ENCODE results near the gene ACSBG1.

Gene ACSBG1, protein sequence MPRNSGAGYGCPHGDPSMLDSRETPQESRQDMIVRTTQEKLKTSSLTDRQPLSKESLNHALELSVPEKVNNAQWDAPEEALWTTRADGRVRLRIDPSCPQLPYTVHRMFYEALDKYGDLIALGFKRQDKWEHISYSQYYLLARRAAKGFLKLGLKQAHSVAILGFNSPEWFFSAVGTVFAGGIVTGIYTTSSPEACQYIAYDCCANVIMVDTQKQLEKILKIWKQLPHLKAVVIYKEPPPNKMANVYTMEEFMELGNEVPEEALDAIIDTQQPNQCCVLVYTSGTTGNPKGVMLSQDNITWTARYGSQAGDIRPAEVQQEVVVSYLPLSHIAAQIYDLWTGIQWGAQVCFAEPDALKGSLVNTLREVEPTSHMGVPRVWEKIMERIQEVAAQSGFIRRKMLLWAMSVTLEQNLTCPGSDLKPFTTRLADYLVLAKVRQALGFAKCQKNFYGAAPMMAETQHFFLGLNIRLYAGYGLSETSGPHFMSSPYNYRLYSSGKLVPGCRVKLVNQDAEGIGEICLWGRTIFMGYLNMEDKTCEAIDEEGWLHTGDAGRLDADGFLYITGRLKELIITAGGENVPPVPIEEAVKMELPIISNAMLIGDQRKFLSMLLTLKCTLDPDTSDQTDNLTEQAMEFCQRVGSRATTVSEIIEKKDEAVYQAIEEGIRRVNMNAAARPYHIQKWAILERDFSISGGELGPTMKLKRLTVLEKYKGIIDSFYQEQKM

DNA sequence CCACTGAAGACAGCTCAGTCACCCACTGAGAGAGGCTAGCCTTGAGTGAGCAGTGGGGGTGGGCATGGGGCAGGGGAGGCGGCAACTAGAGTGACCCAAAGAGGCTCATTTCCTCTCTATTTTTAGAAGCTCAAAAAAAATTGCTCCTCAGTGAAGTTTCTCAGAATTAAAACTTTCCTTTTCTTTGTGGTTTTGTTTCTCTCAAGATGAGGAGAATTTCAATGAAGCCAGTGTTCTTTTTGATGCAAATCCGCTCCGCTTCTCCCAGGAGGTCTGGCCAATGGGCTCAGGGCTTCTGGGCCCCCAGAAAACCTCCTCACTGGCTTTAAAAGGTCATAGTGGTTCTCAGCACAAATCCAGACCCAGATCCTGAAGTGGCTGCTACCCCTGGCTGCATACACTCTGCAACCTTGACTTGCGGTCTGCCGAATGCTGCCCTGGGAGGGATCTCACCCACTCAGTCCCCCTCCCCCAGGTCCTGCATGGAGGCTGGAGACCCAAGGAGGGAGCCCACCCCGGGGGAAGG lies at the start of gene ACSBG1:
Gene ACSBG1 (minus strand): TSS at position 51 of the 526 bp plus-strand sequence. CDS start 64 bp downstream, outside the sequence.
- peak; percentile 18 for DNase-seq

DNA sequence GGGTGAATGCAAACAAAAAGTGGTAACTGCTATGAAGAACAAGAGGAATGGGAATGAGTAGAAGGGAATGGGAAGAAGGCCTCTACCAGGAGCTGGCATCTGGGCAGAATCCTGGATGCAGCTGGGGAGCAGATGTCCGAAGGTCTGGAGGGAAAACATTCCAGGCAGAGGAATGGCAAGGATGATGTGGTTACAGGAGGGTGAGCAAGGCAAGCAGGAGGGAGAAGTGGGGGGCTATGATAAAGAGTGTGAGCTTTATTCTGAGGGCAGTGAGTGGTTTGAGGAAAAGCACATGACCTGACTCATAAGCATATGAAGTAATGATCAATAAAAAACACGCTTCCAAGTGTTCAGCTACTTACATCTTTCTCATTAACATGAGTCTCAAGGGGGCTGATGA lies 48.0 kb upstream of the ACSBG1 start:
- no peak for DNase-seq

DNA sequence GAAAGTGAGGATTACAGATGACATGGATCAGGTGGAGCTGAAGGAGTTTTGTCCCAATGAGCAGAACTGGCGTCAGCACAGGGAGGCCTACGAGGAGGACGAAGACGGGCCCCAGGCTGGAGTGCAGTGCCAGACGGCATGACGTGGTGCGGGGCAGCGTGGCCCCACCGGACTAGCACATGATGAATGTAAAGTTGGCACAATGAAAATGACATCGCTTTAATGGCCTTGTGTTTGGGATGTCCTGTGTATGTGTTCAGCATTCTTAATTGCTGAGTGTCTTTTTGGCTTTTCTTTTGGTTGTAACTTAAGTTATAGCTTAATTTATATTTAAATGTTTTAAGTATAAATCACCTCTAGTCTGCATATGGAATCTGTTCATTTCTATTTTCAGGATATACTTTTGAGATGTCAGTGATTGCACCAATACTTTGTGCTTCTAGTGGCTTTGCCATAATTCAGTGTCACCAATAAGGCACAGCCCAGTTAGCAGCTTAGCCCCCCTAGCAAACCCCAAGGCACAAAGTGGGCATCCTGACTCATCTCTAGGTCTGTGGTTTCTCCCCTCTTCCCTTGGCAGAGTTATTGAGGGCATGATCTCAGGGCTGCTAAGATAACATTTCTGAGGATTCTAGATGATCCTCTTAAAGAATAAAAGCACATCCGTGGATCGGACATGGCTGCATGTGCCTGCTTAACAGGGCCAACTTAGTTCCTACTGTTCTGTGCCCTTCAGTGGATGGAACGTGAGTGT lies 46.1 kb upstream of the ACSBG1 start:
- DNase-seq = no peak

DNA sequence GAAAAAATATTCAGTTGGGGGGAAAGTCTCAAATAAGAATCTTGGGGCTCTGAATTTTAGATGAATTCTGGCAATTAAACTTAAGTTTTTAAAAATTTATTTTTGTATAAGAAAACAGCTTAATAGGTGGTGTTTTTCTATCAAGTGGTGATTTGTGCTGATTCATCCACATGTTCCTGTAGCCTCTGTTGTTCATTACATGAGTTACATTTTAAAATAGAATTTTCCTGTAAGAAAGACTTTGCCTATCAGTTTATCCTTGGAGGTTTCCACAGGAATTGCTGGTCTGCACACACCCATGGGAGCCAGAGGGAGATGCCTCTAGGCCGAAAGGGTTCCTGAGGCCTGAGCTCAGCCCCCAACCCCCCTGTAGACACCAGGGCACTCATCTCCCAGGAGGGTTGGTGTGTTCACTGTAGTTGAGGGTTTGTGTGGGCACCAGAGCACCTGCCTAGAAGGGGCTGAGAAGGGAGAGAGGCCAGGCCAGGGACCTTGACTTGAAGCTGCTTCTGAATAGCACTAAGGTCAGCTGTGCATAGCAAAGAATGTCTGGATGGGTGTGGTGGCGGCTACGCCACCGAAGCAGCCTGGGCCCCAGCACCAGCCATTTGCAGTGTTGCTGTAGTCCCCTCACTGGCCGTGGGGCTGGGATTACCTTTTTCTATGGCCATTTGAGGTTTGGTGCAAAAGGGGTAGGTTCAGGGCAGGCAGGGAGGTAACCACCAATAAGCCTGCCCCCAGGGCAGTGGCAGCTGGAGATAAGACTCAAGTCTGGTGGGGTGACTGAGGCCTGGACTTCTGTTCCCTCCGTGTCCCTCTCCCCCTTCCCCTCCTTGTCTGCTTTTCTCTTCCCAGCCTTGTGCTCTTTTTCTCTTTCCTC lies 41.9 kb upstream of the ACSBG1 start:
- no peak for DNase-seq

DNA sequence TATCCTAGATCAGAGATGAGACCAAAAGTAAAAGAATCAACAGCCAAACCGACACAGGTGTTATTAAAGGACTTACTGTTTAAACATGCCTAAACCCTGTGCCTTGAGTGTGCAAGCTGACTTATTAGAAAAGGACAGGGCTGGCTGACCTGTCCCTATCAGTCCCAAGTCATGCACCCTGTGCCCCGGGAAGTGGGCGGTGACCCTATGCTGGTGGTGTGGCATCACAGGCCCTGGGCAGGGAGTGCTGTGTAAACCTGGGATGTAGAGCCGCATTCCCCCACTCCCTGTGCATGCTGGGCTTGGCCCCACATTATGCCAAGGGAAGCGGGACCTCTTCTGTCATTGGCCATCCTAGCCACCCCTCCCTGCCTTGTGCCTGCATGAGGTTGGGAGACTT lies 40.6 kb upstream of the ACSBG1 start:
- no peak for DNase-seq

DNA sequence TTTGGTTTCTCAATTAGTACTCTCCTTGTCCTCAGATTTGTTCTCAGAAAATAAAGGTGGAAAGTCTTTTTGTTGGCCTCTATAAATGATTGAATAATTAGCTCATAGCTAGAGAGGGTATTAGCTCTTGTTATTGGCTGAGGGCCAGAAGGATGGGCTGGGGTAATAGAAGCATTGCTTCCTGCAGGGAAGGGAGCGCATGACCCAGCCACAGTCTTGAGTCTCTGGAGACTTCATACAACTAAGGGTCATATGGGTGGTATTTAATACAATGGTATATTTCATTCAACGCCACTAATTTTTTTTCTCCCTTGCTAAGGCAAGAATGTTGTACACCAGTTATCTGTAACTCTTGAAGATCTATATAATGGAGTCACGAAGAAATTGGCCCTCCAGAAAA lies 38.4 kb upstream of the ACSBG1 start:
- DNase-seq = no peak

DNA sequence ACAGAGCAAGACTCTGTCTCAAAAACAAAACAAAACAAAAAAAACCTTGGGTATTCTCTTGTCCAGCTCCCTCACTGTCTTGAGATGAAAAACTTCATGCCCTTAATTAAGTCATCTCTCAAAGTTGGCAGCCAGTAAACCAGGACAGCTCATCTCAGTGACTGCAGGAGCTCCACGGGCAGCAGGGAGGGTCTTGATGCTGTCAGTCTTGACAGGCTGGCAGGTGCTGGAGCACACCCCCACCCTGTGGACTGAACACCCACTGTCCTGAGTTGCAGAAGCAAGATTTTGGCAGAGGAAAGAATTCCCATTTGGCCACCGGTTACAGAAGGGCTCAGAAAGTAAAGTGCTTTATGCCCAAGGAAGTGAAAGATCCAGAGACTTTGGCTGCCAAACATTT lies 38.0 kb upstream of the ACSBG1 start:
- DNase-seq = no peak

DNA sequence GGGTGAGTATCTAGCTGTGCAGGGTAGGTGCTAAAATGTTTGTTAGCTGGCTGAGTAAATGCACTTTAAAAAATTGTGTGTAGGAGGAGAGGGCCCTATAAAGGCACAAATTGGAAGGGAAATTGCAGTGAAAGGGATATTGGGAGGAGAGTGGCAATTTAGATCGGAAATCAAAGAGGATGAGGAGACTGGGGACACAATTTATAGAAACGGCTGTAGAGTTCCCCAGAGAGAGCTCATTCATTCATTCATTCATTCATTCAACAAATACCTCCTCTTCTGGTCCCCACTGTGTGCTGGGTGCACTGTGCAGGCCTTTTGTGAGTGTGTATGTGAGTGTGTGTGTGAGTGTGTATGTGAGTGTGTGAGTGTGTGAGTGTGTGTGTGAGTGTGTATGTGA lies 32.4 kb upstream of the ACSBG1 start:
- DNase-seq = no peak

DNA sequence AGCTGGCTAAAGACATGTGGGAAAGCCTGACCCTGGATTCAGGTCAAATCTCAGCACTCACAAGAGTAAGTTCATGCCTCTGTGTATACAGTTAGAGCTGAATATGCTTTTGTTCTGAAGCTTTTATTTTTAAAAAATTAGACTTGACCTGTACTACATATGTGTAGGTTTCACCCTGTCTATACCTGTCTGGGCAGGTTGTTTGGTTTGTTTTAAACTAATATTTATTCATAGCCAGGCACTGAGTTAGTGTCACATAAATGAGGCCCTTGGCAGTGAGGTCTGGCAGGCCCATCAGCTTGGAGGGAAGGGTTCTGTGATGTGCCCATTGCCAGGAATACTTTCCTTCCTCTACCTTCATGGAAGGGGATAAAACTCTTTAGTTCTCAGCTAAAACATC lies 31.9 kb upstream of the ACSBG1 start:
- no peak for DNase-seq

DNA sequence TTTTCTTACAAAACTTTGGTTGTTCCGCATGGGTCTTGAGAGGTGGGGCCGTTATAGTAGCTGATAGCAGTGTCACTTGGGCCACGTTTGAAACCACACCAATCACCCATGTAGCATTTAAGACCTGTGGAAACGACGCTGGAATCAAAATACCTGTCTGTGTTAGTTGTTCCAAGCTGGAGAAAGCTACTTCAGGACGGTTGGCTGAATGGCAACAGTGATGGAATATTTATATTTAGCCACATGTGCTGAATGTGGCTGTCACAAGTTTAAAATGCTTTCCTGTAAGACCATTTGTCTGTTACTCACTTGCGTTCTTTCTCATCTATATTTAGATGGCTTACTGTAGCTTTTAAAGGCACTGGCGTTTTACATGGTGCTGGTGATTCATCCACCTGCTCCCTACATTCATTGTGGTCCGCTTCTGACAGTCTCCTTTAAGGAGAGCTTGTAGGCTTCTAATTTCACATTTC lies 31.4 kb upstream of the ACSBG1 start:
- DNase-seq = peak; percentile 45

DNA sequence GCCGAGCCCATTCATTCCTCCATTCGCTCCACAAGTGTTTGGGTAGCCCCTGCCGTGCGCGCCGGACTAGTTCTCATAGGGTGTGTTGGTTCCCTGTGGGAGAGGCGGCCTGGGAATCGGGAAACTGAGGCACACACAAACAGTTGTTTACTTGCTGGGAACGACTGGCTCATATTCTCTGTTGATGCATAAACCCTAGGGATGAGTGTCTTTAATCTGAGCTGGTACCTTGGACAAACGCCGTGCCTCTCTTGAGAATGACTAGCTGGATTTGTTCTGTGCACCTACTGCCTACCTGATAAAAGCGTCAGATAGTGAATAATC lies 30.7 kb upstream of the ACSBG1 start:
- no peak for DNase-seq

DNA sequence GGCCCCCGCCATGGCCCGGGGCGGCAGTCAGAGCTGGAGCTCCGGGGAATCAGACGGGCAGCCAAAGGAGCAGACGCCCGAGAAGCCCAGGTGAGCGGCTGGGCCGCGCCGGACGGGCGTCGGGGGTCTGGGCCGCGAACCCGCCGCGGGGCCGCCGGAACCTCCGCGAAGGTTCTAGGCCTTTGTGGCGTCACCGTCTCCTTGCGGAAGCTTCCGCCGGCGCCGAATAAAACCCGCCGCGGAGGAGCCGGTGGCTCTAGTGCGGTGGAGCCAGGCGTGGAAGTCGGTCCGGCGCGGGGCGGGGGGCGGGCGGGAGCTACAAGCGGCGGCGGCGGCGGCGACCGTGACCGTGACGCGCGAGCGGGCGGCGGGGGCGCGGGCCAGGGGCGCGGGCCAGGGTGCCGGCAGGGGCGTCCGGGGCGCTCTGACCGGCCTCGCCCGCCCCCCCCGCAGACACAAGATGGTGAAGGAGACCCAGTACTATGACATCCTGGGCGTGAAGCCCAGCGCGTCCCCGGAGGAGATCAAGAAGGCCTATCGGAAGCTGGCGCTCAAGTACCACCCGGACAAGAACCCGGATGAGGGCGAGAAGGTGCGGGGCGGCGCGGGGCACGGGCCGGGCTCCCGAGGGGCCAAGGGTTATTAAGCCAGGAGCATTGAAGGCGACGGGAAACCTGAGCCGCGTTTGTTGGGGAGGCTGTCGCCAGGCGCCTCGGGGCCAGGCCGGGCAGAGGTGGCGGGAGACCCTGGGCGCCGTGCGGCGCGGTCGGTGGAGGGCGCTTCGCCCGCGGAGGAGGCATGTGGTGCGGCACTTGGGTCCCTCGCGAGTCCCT lies 30.2 kb upstream of the ACSBG1 start, which contains the start of gene DNAJA4:
Gene DNAJA4 (plus strand): TSS at position 259 of the 833 bp plus-strand sequence. CDS start 202 bp downstream, at position 461.
- peak; percentile 72 for DNase-seq

DNA sequence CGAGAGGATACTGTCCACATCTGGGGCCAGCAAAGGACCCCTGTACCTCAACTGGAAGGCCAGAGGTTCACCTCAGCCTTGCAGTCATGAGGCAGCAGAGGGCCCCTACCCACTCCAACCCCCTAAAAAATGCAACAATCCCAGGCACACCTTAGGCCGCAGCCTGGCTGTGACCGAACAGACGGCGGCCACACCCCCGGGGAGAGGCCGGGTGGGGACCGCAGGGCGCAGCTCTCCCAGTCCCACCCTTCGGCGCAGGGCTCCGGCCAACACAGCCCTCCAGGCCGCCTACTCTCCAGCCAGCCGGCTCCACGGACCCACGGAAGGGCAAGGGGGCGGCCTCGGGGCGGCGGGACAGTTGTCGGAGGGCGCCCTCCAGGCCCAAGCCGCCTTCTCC lies 29.5 kb upstream of the ACSBG1 start:
- DNase-seq = no peak

DNA sequence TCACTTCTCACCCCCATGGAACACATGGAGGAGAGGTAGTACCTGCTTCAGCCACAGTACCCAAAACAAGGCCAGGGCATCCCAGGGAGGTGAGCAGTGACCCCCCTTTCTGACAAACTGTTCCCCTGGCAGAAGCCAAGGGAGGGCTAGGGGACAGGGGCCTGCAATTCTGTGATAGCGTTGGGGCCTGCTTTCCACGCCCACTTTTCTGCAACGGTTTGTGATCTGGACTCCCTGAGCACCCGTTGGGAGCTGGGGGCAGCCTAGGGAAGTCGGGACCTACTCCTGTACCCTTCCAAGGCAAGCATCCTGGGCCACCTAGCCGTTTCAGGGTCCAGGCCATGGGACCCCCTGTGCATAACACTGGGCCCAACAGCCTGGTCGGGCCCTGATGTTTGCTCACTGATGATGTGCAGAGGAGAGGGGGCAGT lies 29.0 kb upstream of the ACSBG1 start:
- no peak for DNase-seq

DNA sequence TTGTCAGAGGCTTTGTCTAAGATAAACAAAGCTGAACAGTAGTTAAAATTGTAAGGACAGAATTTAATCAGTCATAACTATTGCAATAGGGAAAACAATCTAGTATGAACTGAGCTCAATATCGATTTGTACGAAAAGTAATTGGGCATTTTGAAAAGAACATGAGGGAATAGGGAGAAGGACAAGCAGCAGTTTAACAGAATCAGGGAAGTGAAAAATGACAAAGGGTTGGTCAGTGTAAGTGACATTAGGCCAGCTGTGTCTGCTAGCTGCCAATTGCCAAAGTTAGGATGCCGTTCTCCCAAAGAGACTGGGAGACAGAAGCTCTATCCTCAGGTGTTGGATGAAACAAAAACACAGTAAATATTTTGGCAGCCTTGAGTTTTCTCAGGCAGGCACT lies 26.7 kb upstream of the ACSBG1 start:
- no peak for DNase-seq

DNA sequence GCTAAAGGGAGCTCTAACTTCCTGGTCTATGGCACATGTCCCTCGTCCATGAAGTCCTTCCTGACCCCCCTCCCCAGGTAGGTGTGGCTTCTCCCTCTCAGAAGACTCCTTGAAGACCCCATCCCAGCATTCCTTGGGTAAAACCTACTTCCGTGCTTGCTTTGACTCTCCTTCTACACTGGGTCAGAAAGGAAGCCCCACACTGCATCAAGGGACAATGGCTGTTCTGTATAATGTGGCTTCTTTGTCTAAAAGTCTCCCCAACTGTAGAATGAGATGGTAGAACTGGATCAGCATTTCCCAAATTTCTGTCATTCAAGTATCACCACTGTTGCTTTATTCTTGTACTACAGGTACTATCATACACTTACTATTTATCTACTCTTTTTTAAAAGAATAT lies 26.1 kb upstream of the ACSBG1 start:
- DNase-seq = no peak

DNA sequence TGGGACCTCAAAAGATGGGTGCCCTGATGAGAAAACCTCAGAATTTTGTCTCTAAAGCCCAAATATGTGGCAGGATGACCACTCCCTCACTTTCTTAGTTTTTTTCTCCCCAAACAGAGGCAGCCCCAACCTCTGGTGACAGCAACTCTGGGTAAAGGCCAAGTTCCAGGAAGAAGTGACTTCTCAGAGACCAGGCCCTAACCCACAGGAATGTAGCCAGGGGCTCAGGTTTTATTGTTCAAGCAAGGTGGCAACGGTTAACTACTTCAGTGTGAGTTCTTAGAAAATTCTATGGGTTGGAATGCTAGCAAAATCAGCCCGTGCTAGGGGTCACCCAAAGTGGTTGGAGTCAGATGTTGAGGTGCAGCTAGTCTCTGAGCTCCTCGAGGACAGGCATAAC lies 24.9 kb upstream of the ACSBG1 start:
- DNase-seq = no peak

DNA sequence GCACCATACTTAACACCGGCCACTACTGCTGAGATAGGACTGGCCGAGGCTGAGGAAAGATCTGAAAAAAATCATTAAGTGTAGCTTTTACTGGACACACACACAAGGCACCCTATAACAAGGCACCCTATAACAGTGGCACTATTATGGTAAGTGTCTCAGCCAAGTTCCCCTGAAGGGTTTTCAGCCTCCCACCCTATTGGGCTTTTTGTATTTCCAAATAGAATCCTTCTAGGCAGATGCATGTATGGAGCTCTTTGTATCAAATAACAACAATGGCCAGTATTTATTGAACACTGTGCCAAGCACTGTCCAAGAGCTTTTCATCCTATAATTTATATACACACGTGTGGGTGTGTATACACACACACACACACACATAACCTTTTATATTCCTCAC lies 23.3 kb upstream of the ACSBG1 start:
- DNase-seq = no peak

DNA sequence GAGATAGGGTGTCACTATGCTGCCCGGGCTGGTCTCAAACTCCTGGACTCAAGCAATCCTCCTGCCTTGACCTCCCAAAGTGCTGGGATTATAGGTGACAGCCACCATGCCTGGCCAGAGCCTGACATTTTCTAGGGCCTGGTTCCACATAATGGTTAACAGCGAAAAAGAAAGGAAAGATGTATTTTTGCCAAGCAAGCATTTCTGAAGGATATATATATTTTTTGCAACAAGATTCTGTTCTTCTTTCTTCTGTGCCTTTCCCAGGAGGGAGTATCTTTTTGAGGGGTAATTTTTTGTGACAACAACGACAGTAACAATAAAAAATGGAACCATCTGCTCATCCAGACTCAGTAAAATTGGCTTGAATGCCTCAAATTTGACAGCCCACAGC lies 21.7 kb upstream of the ACSBG1 start:
- DNase-seq = no peak

DNA sequence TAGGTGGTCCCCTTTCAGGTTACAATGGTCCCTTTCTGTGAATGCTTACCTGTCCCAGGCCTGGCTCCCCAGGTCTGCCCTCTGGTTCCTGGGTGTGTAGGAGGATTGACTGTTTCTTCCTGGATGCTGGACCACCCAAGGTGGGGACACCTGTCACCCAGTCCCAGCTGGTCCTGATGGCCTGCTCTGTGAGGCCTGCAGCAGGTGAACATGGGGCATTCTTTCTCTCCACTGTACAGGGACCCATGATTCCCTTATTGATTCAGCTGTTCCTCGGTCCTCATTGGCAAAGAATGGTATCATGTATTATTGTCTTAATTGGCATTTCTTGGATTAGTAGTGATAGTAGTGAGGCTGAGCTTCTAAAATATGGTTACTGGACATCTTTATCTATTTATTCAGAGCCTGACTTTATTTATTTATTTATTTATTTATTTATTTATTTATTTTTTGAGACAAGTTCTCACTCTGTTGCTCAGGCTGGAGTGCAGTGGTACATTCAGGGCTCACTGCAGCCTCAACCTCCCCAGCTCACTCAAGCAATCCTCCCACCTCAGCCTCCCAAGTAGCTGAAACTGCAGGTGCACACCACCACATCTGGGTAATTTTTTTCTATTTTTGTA lies 21.2 kb upstream of the ACSBG1 start:
- no peak for DNase-seq

DNA sequence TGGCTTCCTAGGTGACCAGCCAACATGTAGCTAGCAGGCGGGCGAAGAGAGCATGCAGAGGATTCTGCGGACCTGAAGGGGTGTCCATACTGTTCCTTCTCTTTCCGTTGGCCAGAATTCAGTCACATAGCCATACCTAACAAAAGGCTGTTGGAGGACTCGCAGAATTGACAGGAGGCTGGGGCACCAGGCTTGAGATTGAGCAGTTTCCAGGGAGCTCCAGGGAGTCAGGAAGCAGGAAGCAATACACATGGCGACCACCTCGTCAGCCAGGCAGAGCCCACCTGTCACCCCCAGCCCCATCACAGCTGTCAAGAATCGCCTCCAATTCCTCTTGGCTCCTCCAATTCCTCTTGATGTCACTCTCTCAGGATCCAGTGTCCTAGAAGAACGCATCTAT lies 16.8 kb upstream of the ACSBG1 start:
- DNase-seq = no peak

All from activated CD4-positive, alpha-beta T cell treated with anti-CD3 and anti-CD28 coated beads, Interleukin-10, Interleukin-2, amounts not matched to agents 100 ng/mL and 50 ng/mL, durations not matched to agents 16 hours and 8 hours (primary cell).